ENCODE results near the gene LIM2.
A peak's percentile ranks its signal among the peaks of the same experiment; 100 is the strongest.

LIM2 gene

DNA sequence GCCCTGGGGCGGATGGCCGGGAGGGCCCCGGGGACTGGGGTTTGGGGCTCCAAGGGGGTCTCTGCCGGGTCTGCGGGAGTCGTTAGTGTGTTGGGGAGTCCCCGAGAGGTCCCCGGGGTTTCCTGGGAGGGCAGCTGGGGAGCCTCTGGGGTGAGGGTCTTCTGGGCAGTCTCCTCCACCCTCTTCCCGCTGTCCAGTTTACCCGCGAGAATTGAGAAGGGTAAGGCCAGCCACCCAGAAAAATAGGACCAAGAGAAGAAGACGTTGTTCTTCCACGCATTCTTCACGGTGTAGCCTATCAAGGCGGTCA is 20.6 kb downstream of the LIM2 start:
- peaks cover 17% of the 10 kb centered on the region for H3K4me1 ChIP-seq (ENCODE audit: insufficient read depth, low read length)
- H3K4me3 ChIP-seq (ENCODE audit: low read length), result peak overlapping the region; percentile 64
- peak overlapping the region; percentile 0 for H2AFZ ChIP-seq (ENCODE audit: low read depth, low read length)
- no peaks in the 10 kb centered on the region for H3K9me3 ChIP-seq (ENCODE audit: low read length)
- H3K36me3 ChIP-seq (ENCODE audit: insufficient read depth, low read length), result no peaks in the 10 kb centered on the region
- peaks cover 4% of the 10 kb centered on the region for H3K27me3 ChIP-seq (ENCODE audit: insufficient read depth, low read length)

GRCh38 chr19:51366389-51367254 is 21.2 kb downstream of the LIM2 start:
- Histone ChIP-seq H3K4me1 (ENCODE audit: insufficient read depth, low read length) (peaks cover 17% of the 10 kb centered on the region), H3K4me3 (ENCODE audit: low read length) (peak overlapping the region; percentile 64), H2AFZ (ENCODE audit: low read depth, low read length) (peak overlapping the region; percentile 0), H3K27me3 (ENCODE audit: insufficient read depth, low read length) (peaks cover 4% of the 10 kb centered on the region), H3K36me3 (ENCODE audit: insufficient read depth, low read length) (no peaks in the 10 kb centered on the region), H3K9me3 (ENCODE audit: low read length) (no peaks in the 10 kb centered on the region)

- H3K36me3 ChIP-seq (ENCODE audit: insufficient read depth, low read length), result no peaks in the 10 kb centered on the region
- H3K4me3 ChIP-seq (ENCODE audit: low read length), result peak within 1 kb of the TSS; percentile 64
- no peaks in the 10 kb centered on the region for H3K9me3 ChIP-seq (ENCODE audit: low read length)
- peak within 1 kb of the TSS; percentile 83 for H2AFZ ChIP-seq (ENCODE audit: low read depth, low read length)
- H3K27me3 ChIP-seq (ENCODE audit: insufficient read depth, low read length), result peaks cover under 1% of the 10 kb centered on the region
- H3K4me1 ChIP-seq (ENCODE audit: insufficient read depth, low read length), result peaks cover 17% of the 10 kb centered on the region
Measured at GRCh38 chr19:51365965-51366388, 21.8 kb downstream of the LIM2 start, which contains the start of gene ETFB. Gene ETFB (minus strand): TSS chr19:51366388. CDS start chr19:51366326, 62 bp downstream.

DNA sequence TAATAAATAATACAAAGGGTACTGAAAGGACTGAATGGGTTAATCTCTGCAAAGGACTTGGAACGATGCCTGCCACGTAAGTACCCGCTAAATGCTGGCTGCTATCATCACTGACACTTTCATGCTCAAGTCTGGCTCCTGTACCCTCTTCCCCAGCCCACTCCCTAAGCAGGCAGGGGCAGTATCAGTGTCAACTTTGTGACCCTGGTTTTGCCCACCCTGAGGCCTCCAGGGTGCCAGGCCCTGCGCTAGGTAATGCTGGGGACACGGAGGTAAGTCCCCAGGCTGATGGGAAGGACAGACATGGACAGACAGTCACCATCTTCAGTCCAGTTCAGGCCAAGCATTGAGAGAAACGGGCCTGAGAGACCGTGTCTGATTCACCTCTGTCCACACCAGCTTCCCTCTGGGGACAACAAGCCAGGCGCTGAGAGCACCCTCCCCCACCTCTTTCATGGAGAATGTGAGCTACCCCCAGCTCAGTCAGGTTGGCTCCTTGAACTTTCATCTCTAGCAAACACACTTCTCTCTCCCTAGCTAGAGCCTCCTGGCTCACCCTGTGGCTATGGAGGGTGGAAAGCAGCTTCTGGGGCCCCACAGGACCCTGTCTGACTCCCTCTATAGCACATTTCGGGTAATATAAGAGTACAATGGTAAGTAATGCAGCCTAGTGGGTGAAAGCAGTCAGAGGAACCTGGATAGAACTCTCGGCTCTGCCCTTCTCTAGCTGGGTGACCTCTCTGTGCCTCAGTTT is 22.4 kb downstream of the LIM2 start:
- H3K9me3 ChIP-seq (ENCODE audit: low read length), result no peaks in the 10 kb centered on the region
- H3K27me3 ChIP-seq (ENCODE audit: insufficient read depth, low read length), result no peaks in the 10 kb centered on the region
- peaks cover 17% of the 10 kb centered on the region for H3K4me1 ChIP-seq (ENCODE audit: insufficient read depth, low read length)
- H2AFZ ChIP-seq (ENCODE audit: low read depth, low read length), result peak overlapping the region; percentile 83
- H3K4me3 ChIP-seq (ENCODE audit: low read length), result peak overlapping the region; percentile 64
- H3K36me3 ChIP-seq (ENCODE audit: insufficient read depth, low read length), result no peaks in the 10 kb centered on the region

- Histone ChIP-seq H3K9me3 (ENCODE audit: low read length) (no peaks in the 10 kb centered on the region), H2AFZ (ENCODE audit: low read depth, low read length) (no peak overlapping the region), H3K4me3 (ENCODE audit: low read length) (no peak overlapping the region), H3K27me3 (ENCODE audit: insufficient read depth, low read length) (no peaks in the 10 kb centered on the region), H3K4me1 (ENCODE audit: insufficient read depth, low read length) (peaks cover 17% of the 10 kb centered on the region), H3K36me3 (ENCODE audit: insufficient read depth, low read length) (no peaks in the 10 kb centered on the region)
Measured at GRCh38 chr19:51364200-51365106, 23.3 kb downstream of the LIM2 start.

DNA sequence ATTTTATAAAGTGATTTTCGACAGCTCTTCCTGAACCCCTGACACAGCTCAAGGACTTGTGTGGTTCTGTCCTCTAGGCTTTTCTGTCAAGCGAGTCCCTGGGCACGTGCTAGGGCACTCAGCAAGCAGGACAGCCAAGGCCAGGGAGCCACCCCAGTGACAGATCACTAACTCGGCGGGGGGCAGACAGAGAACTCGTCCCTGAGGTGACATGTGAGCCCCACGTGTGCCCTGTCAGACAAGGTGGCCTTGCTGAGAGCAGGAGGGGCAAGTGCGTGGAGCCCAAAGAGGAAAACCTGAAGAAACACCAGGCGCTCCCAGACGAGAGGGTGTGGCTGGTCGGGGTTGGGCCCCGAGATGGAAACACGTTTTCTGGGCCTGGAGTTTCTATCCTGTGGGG is 26.5 kb downstream of the LIM2 start:
- Histone ChIP-seq H3K4me3 (ENCODE audit: low read length) (no peak overlapping the region), H2AFZ (ENCODE audit: low read depth, low read length) (no peak overlapping the region), H3K36me3 (ENCODE audit: insufficient read depth, low read length) (no peaks in the 10 kb centered on the region), H3K27me3 (ENCODE audit: insufficient read depth, low read length) (no peaks in the 10 kb centered on the region), H3K4me1 (ENCODE audit: insufficient read depth, low read length) (peaks cover 10% of the 10 kb centered on the region), H3K9me3 (ENCODE audit: low read length) (no peaks in the 10 kb centered on the region)

DNA sequence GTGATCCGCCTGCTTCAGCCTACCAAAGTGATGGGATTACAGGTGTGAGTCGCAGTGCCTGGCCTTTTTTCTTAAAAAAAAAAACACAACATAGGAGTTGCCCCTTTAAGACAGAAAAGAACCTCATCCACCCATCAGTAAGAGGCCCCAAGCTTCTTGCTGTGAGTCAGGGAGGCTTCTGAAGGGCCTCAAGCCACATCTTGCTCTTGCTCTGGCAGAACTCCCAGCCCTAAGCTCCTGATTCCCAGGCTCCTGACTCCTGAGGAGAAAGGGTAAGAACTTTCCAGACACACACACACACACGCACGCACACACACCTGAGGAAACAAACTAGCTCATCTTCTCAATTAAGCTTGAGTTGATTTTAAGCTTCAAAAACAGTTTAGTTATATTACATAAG is 28.5 kb downstream of the LIM2 start:
- no peak overlapping the region for H2AFZ ChIP-seq (ENCODE audit: low read depth, low read length)
- no peaks in the 10 kb centered on the region for H3K9me3 ChIP-seq (ENCODE audit: low read length)
- H3K36me3 ChIP-seq (ENCODE audit: insufficient read depth, low read length), result no peaks in the 10 kb centered on the region
- no peak overlapping the region for H3K4me3 ChIP-seq (ENCODE audit: low read length)
- H3K27me3 ChIP-seq (ENCODE audit: insufficient read depth, low read length), result no peaks in the 10 kb centered on the region
- peaks cover 3% of the 10 kb centered on the region for H3K4me1 ChIP-seq (ENCODE audit: insufficient read depth, low read length)

- H3K27me3 ChIP-seq (ENCODE audit: insufficient read depth, low read length), result no peaks in the 10 kb centered on the region
- no peak overlapping the region for H2AFZ ChIP-seq (ENCODE audit: low read depth, low read length)
- peaks cover 8% of the 10 kb centered on the region for H3K4me1 ChIP-seq (ENCODE audit: insufficient read depth, low read length)
- no peaks in the 10 kb centered on the region for H3K9me3 ChIP-seq (ENCODE audit: low read length)
- H3K4me3 ChIP-seq (ENCODE audit: low read length), result no peak overlapping the region
- no peaks in the 10 kb centered on the region for H3K36me3 ChIP-seq (ENCODE audit: insufficient read depth, low read length)
Measured at GRCh38 chr19:51357952-51358351, 29.8 kb downstream of the LIM2 start.

- Histone ChIP-seq H3K4me3 (ENCODE audit: low read length) (no peak overlapping the region), H3K36me3 (ENCODE audit: insufficient read depth, low read length) (peaks cover 6% of the 10 kb centered on the region), H3K9me3 (ENCODE audit: low read length) (no peaks in the 10 kb centered on the region), H3K27me3 (ENCODE audit: insufficient read depth, low read length) (no peaks in the 10 kb centered on the region), H3K4me1 (ENCODE audit: insufficient read depth, low read length) (peaks cover 8% of the 10 kb centered on the region), H2AFZ (ENCODE audit: low read depth, low read length) (no peak overlapping the region)
Measured at GRCh38 chr19:51356159-51356801, 31.5 kb downstream of the LIM2 start.

DNA sequence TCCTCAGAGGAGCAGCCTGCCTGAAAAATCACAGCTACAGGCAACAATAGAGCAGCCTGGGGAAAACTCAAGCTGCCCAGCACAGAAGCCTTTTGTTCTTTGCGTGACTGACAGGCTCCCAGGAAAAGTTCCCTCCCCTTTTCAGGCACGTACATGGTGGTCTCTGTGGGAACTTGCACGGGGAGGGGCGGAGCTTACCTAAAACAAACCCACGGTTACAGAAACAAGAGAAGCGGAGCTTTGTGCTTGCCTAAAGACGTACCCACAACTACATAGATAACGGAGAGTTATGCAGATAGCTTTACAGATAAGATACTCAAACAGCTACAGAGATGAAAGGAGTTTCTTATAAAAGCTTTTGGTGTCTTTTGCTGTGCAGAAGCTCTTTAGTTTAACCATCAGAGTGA is 33.0 kb downstream of the LIM2 start:
- no peaks in the 10 kb centered on the region for H3K9me3 ChIP-seq (ENCODE audit: low read length)
- peak overlapping the region; percentile 41 for H3K4me3 ChIP-seq (ENCODE audit: low read length)
- H3K27me3 ChIP-seq (ENCODE audit: insufficient read depth, low read length), result no peaks in the 10 kb centered on the region
- H2AFZ ChIP-seq (ENCODE audit: low read depth, low read length), result peak overlapping the region; percentile 52
- peaks cover 8% of the 10 kb centered on the region for H3K4me1 ChIP-seq (ENCODE audit: insufficient read depth, low read length)
- peaks cover 12% of the 10 kb centered on the region for H3K36me3 ChIP-seq (ENCODE audit: insufficient read depth, low read length)

- Histone ChIP-seq H3K36me3 (ENCODE audit: insufficient read depth, low read length) (peaks cover 16% of the 10 kb centered on the region), H3K4me3 (ENCODE audit: low read length) (peak overlapping the region; percentile 41), H2AFZ (ENCODE audit: low read depth, low read length) (peak overlapping the region; percentile 52), H3K27me3 (ENCODE audit: insufficient read depth, low read length) (no peaks in the 10 kb centered on the region), H3K9me3 (ENCODE audit: low read length) (no peaks in the 10 kb centered on the region), H3K4me1 (ENCODE audit: insufficient read depth, low read length) (peaks cover 8% of the 10 kb centered on the region)
Measured at GRCh38 chr19:51354103-51354741, 33.6 kb downstream of the LIM2 start.

DNA sequence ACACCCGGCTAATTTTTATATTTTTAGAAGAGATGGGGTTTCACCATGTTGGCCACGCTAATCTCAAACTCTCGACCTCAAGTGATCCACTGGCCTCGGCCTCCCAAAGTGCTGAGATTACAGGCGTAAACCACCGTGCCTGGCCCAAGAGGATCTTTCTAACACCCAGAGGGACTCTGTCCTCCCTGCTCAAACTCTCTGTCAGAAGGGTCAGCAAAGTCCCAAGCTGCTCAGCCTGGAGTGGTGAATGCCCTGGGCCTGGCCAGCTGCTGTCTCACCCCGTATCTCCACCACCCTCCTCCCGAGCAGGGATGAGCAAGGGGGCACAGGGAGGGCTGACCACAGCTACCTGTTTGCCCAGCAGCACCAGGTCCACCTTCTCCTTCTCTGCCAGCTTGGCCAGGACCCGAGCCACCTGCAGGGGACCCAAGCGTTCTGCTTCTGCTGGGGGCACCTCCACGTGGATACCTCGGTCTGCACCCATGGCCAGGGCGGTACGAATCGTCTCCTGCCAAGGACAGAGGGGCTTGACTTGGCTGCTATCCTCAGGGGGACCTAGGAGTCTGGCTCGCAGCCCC is 34.9 kb downstream of the LIM2 start:
- Histone ChIP-seq H3K36me3 (ENCODE audit: insufficient read depth, low read length) (peaks cover 16% of the 10 kb centered on the region), H3K27me3 (ENCODE audit: insufficient read depth, low read length) (no peaks in the 10 kb centered on the region), H3K4me1 (ENCODE audit: insufficient read depth, low read length) (peaks cover 8% of the 10 kb centered on the region), H2AFZ (ENCODE audit: low read depth, low read length) (no peak overlapping the region), H3K9me3 (ENCODE audit: low read length) (no peaks in the 10 kb centered on the region), H3K4me3 (ENCODE audit: low read length) (no peak overlapping the region)

Measured in neuron (in vitro differentiated cells).